Measurements from ENCODE around the gene PRKCQ.

PRKCQ gene

GRCh38 chr10:6579904-6580278, at the start of gene PRKCQ:
Gene PRKCQ (minus strand): TSS chr10:6580276. CDS start chr10:6515135, 65,141 bp downstream.
- DNase-seq, result peak; percentile 51 to 57

DNA sequence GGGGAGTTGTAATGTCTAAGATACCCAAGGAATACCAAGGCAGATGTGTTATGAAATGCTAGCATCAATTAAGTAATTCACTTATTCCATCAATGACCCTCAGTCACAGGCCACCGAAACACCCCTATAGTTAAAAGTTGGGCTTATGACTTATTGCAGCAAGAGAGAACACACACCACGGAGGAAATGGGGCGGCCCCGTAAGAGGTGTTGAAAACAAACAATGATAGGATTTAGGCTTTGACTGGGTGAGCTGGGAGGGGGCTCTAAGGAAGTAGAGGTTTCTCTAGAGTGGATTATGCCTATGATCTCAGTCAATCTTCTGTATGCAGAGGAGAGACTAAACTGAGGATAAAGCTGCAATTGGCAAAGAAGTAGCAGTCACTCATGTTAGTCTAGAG, 45.4 kb upstream of the PRKCQ start:
- no peak for DNase-seq

DNA sequence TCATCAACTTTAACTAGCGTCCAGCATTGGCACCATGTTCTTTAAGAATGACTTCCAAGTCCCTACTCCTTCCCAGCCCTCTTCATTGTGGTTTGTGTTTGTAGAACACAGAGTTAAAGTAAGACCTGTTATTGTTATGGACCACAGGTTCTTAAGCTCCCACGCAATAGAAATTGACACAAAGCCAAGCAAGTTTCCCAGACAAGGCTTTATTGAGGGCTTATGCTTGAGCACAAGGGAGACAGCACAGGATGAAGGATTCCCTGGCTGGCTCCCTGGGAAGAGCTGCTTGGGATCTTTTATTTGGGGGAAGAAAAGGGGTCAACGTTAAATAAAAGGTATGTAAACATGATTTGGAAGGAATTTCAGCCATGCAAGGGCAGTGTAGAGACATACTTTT, 44.3 kb upstream of the PRKCQ start:
- no peak for DNase-seq

DNA sequence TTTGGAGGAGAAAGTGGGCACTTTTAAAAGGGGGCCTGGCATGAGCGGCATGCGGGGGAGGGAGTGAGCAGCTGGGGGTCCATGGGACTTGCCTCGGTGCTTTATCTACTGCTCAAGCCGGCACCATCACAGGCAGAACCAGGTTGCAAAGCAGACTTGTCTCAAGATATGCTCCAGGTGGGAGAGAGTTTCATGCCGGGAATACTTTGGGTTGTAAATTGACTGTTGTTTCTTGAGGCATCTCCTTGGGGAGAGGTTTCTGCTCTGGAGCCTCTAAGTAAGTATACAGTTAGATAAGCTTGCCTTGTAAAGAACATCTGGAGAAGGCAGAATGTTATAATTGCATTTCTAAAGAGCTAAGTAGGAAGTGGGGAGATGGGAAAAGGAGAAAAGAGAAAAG, 42.8 kb upstream of the PRKCQ start:
- no peak for DNase-seq

- DNase-seq, result no peak
Measured at GRCh38 chr10:6621536-6621935, 41.5 kb upstream of the PRKCQ start.

DNA sequence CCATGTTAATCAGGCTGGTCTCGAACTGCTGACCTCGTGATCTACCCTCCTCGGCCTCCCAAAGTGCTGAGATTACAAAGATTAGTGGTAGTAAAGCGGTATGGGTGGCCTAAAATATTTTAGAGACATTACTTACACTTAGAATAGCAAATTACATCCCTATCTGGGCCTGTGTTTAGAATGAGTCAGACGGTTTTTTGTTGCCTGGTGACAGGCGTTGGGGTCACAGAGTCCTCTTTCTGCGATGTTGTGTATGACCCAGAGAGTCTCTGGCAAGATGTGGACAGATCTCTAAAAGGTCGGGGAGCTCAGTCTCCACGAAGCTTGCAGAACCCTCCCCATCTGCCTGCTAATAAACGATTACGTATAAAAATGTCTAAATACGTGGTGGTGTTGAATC, 39.6 kb upstream of the PRKCQ start:
- DNase-seq, result no peak

- no peak for DNase-seq
Measured at GRCh38 chr10:6618340-6618739, 38.3 kb upstream of the PRKCQ start.

GRCh38 chr10:6617309-6618076, 37.4 kb upstream of the PRKCQ start:
- no peak for DNase-seq

- no peak for DNase-seq
Measured at GRCh38 chr10:6615971-6616370, 35.9 kb upstream of the PRKCQ start.

GRCh38 chr10:6612371-6612770, 32.3 kb upstream of the PRKCQ start:
- no peak for DNase-seq

GRCh38 chr10:6610647-6611046, 30.6 kb upstream of the PRKCQ start:
- DNase-seq, result no peak

DNA sequence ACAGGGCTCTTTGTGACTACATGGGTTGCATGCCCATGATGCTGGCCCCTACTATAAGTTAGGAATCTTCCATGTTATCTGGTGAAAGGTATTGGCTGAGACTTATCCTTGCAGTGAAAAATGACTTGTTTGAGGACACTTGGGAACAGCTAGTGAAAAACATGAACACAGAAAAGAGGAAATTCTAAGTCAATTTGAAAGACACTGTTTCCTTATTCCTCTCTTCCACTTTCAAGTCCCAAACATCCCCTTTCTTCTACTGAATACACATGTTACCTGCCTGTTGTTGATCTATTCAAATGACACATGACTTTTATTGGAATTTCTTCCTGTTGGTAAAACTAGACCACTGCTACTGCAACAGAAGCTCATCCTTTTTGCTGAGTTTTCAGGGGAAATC, 29.5 kb upstream of the PRKCQ start:
- DNase-seq, result peak in 1 of 2 experiments; percentile 5

GRCh38 chr10:6607778-6608177, 27.7 kb upstream of the PRKCQ start:
- no peak for DNase-seq

GRCh38 chr10:6607182-6607581, 27.1 kb upstream of the PRKCQ start:
- DNase-seq, result no peak

DNA sequence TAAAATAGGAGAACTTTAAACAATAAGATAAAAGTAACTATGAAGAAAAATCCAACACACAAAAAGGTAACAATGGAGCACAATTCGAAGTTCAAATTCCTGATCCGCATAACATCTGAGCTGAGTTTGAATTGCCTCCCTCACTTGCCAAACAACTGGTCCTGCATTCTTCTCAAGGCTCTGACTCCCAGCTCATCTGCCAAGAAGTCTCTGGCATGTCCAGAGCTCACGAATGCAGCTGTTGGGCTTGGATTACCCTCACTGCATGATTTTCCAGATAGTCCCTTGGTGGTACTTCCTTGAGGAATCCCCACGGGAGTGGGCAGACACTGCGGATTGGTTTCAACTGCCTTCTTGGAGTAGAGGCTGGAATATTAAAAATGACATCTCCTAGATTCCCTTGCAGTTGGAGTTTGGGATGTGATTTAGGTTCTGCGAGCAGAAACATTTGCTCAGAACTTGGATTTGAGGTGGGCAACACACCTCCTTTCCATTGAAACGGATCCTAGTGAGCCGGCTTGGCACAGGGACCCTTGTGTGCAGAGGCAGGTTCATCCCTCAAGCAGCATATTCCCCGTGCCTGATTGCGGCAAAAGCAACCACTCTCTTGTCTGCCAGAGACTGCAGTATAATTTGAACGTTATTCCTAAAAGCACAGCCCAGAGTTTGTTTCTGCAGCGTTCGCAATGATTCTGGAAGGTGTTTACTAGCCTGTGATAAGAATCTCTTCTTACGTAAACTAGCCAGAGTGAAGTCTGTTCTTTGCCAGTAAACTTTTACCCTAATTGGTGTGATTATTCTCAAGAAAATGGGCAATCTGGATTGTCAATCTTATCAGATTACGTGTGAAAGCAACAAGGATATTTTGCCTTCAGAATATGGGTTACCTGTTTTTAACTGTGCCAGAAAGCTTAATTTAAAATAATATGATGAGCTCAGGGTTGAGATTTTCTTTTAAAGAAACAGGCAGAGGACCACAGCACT, 23.4 kb upstream of the PRKCQ start:
- no peak for DNase-seq

GRCh38 chr10:6602700-6603084, 22.6 kb upstream of the PRKCQ start:
- no peak for DNase-seq

DNA sequence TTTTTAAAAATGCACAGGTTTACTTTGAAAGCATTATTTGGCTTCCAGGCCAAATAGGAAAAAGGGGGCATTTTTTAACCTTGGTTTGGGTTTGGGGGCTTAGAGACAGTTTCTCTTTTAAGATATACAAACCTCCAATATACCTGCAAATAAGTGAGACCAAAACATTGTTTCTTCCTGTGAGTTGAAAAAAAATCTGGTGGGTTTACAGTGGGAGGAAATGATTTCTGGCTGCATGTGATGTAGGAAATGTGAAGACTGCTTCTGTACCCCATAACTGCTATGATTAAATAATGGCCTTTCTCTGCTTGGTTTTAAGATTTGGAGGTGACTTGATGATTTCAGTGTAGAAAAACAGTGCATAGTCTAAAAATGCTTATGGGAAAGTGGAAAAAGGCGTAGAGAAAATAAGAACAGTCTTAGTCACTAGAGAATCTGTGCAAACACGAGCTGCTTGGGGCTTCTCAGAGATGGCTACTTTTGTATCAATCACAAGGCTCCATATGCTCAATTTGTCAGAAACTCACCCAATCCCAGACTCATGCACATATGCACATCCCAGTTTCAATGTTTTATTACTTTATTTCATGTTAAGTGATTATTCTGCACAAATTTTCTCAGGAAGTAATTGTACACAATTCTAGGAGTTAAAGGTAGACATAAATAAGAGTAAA, 22.1 kb upstream of the PRKCQ start:
- DNase-seq, result no peak

GRCh38 chr10:6601246-6601805, 21.2 kb upstream of the PRKCQ start:
- DNase-seq, result no peak

DNA sequence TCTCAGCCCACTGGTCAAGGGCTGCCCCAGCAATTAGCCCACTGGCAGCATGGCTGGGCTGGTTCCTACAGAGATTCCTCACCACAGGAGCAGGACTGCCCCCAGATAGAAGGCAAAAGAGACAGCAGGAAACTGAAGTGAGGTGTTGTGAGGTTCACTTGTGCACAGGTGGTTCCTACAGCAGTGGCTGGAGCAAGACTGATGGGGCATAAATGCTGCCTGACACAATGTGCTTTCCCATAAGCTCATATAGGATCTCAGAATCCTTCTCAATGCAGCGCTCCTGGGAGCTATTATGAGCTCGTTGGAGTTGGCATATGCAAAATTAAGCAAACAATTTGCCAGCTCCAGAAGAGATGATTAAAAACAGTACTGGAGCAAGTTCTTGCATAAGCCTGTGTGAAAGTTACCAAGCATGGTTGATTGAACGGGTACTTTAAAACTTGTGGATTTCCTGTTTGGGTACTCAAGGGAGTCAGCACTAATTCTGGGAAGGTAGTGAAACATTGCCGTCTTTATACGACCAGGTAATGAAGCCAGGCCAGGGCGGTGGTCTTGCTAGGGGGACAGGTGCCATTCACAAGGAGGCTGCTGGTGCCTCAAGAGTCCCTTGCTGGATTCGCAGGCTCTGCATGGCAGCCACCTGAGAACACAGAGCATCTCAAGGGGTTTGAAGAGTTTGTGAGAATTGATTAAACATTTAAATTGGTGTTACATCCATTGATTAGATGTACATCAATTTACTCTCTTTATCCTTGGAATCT, 20.3 kb upstream of the PRKCQ start:
- no peak for DNase-seq

DNA sequence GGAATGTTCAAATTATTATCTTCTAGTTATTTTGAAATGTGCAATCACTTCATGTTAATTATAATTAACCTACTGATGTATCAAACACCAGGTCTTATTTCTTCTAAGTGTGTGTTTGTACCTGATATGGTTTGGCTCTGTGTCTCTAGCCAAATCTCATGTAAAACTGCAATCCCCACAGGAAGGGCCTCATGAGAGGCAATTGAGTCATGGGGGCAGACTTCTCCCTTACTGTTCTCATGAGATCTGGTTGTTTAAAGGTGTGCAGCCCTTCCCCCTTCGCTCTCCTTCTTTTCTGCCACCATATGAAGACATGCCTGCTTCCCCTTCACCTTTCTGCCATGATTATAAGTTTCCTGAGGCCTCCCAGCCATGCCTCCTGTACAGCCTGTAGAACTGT, 18.6 kb upstream of the PRKCQ start:
- no peak for DNase-seq

GRCh38 chr10:6597478-6597877, 17.4 kb upstream of the PRKCQ start:
- DNase-seq, result no peak

DNA sequence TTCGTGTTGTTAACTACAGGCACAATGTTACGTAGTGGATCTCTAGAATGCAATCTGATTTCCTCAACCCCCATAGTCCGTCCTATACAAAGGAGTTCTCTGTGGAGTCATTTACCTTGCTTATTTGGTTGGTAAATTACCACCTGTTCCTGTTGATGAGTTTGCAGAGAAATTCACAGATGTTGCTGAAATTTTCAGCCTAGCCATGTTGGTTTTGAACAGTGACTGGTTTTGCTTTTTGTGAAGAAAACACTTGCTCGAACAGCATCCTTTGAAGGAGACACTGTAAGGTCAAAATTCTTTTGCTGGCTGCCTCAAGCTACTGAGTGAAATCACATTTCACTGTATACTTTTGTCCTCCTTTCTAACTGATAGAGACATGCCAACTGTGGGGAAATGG, 15.4 kb upstream of the PRKCQ start:
- no peak for DNase-seq
